HG03039 (cell line): ENCODE measurements around the gene CUL2.
A peak's percentile ranks its signal among the peaks of the same experiment; 100 is the strongest.
"Not testable (repeated sequence)": the region's sequence is repeated elsewhere in the genome, so short reads cannot be mapped to it uniquely, and the experiment has no call there.

ENCODE experiments used
- ATAC-seq: cut with Tn5 transposase; IDR thresholded peaks from one replicate; pipeline ENCODE4 v1.9.1; 2021; ENCODE audit warnings: mild to moderate bottlenecking, moderate library complexity; ENCODE audit not compliant: unreplicated experiment

CUL2 gene

DNA sequence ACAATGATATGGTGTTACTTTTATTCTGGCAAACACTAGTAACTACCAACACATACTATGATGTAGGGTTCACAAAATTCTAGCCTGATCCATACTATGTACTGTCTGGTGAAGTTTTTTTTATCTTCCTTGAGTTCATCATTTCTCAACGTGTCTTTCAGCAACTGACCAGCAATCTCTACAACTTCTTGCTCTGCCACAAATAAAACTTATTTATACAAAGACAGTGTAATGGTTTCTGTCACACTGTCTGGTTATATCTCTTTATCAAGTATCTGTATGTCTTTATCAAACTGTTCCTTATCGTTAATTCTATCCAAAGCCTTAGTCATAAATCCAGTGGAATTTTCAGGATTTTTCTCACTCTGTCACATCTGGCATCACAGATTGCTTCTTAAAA, 69.7 kb downstream of the CUL2 start:
- ATAC-seq = no peak

DNA sequence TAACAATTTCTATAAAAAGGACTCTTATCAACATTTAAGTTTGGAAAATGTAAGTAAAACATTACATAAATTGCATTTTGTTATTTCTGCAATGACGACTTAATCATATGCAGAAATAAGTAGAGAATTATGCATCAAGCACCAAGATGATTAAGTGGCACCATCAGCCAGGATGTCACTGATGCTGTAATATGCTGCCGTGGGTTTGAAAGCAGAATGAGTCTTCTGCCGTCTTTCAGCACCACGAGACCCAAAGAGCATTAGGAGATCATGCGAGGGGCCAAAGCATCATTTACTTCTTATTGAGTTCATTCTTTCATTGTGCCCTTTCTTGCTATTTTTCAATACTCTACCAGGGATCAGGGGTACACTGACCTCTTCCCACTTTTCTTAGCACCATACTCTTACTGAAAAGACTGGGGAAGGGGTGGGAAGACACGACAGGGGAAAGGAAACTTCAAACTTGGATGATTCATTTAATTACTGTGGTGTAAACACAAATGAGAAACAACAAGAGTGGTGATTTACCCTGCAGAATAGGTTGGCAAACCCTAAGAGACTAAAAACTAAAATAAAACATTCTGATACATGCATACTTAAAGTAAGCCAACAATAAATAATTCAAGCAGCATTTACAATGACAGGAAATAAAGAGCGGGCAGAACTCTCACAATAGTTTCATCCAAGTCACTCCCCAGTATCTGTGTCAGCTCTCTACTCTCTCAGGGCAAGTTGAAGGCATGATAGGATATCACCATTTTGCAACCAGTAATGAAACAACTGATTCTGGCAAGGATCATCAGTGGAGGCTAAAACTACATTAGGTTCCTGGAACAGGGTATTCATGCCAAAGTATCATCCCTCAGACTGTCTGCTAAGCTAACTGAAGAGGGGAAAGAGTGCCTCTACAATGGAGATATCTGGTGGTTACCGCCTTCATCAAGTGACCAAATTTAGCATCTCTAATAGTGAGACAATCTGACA, 70.8 kb downstream of the CUL2 start:
- no peak for ATAC-seq

DNA sequence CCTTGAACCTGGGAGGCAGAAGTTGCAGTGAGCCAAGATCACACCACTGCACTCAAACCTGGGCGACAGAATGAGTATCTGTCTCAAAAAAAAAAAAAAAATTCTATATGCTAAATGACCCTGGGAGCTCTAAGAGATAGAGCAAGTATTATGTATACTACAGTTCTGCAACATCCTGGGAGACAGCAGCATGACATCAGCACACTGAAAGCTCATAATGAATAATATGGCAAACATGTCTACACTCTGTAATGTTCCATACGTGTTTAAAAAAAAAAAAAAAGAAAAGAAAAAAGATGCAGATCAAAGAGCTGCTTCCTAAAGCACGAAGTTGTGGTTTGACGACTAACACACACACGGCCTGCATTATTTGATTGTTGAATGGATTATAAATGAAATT, 72.5 kb downstream of the CUL2 start:
- ATAC-seq = no peak

DNA sequence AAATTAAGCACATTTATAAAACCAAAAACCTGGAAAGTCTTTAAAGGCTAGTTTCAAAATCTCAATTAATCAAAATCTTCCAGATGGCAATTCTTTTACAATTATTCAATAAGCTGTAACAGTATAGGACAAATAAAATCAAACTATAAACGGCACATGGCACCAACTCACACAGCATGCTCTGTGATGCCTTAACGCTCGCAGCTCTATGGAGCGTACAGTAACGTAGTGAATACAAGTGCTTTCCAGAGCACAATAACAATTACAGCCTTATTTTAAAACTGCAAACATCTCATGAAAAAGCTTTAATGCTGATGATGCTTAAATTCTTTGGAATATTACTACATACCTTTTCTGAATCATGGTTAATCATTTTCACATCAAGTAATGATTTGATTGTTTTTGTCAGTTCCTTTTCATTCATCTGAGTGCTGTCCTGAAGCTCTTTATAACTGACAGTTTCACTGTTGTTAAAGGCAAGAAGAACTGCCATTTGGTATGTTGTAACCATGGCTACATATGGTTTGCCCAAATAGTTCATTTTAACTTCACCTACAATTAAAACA, 74.2 kb downstream of the CUL2 start:
- no peak for ATAC-seq

DNA sequence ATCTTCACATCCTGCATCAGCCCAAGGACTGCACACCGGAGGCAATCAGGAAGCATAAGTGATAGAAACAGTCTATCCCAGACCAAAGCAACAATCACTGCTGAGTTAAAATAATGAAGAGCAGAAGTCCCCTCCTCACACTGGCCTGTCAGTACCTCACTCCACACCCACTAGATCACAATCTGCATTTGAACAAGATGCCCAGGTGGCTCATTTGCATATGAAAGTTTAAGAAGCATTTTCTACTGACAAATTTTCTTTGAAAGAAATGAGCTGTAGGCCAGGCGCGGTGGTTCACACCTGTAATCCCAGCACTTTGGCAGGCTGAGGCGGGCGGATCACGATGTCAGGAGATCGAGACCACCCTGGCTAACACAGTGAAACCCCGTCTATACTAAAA, 77.4 kb downstream of the CUL2 start:
- no peak for ATAC-seq

DNA sequence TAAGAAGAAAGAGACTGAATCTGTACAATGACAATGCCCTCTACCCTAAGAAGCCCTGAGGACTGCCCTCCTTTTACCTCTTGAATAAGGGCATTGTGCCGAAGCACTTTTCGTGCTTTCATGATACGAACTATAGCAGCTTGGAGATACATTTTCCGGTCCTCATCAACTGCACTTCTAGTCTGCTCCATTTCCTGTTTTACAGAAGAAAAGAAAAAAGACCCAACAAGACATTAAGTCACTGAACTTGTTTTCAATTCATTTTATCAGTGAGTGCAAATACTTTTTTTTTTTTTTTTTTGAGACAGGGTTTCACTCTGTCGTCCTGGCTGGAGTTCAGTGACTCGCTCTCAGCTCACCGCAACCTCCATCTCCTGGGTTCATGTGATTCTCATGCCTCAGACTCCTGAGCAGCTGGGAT, 78.4 kb downstream of the CUL2 start:
- no peak for ATAC-seq

DNA sequence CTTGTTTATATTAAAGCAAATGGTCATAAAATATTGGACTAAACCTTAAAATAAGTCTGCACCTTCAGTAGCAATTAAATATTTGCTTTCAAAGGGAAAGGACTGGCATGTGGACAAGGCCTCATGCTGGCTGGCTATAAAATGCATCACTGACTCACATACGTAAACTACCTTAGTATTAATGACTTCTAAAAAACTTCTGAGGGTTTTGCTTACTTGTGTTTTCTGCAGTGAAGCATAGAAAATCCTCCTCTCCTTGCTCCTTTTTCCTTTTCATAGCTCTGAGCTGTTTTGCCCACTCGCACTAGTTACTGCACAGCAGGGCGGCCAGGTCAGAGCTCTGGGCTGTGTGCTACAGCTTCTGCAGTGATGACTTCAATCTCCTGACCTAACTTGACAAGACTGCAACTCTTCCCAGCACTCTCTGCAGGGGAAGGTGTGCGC, 82.3 kb downstream of the CUL2 start:
- no peak for ATAC-seq

DNA sequence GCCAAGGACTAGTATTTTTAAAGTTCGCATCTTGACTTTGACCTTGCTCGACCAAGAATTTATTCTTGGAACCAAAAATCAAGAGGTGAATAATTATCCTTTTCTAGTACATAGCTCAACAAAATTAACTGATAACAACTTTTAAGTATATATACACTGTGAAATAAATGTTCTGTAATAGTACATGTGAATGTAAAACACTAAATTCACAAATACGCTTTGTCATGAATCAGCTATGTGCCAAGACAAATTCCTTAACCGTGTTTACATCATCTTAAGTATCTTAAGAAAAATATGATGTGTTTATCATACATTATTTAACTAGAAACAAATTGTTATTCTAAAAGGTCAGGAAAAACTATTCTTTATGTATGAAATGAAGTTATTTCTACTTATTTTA, 83.3 kb downstream of the CUL2 start:
- no peak for ATAC-seq

DNA sequence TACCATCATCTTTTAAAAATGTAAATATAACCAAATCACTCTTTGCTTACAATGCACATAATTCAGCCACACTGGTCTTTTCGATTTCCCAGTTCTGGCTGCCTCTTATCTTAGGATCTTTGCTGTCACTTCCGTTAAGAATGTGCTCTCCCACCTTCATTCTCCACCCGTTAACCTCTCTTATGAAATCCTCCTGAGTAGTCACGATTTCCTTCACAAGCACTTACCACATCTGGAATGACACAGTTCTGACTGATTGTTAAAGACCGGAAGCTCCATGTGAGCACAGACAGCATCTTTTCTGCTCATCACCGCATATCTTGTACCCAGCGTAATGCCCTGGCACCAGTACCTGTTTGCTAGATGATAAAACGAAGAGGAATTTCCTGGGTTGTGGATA, 84.3 kb downstream of the CUL2 start:
- no peak for ATAC-seq

DNA sequence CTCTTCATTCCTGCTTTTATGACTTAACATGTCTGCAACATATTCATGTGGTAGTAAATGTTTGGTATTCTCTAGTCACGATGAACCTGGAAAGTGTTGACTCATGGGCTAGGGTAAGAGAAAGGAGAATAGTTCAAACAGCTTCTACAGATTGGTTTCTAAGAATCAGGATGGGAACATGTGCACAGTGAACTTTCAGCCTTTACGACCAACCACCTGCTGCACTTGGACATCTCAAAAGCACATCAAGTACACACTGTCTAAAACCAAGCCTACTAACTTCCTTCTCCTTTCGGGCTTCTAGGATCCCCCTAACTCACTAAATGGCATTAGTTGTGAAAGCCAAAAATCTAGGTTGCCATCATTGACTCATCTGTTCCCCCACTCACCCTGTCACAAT, 85.5 kb downstream of the CUL2 start:
- no peak for ATAC-seq

DNA sequence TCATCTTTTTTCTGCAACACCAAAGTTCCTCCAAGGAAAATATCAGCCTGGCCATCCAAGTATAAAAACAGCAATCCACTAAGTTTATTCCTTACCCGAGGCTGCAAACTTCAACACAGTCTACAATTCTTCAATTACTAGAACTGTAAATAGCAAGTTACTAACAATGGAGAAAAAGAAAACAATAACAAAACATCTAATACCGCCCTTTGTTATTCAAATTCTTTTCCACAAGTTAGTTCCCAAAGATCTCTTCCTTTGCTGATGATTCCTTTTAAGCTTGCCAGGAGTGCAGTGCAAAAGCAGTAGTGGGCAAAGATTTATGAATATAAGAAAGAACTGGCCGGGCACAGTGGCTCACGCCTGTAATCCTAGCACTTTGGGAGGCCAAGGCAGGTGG, 86.2 kb downstream of the CUL2 start:
- no peak for ATAC-seq

DNA sequence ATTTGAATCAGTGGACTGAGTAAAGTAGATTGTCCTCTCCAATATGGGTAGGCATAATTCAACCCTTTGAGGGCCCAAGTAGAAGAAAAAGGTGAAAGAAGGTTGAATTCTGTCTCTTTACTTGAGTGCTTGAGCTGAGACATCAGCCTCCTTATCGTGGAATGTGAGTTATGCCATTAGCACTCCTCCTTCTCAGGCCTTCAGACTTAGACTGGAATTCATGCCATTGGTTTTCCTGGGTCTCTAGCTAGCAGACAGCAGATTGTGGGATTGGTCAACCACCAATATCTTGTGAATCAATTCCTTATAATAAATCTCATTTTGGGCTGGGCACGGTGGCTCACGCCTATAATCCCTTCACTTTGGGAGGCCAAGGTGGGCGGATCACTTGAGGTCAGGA, 89.2 kb downstream of the CUL2 start:
- ATAC-seq = no peak

DNA sequence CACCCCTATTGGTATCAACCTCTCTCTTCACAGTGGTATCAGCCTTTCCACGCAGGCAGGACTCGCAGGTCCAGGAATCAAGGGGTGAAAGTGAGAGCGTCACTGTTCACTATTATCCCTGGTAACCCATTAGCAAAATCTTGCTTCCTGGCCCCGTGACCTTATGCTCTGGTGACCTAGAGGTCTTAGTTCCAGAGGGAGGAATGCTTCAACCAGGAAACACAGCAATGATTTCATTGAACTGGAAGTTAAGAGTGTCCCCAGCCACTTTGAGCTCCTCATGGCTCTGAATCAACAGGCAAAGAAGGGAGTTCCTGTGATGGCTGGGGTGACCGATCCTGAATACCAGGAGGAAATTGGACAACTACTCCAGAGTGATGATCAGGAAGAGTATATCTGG, 90.6 kb downstream of the CUL2 start:
- ATAC-seq = no peak

DNA sequence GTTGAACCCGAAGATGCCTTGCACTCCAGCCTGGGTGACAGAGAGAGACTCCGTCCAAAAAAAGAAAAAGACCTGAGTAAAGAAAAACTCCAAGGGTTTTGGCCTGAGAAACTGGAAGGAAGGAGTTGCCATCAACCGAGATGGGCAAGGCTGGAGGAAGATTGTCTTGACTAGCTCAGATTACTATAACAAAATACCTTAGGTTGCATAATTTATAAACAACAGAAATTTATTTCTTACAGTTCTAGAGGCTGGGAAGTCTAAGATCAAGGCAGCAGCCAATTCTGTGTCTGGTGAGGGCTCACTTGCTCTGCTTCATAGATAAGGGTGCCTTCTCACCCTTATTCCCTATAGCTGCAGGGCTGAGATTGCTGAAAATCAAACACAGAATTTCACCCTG, 91.2 kb downstream of the CUL2 start:
- no peak for ATAC-seq

DNA sequence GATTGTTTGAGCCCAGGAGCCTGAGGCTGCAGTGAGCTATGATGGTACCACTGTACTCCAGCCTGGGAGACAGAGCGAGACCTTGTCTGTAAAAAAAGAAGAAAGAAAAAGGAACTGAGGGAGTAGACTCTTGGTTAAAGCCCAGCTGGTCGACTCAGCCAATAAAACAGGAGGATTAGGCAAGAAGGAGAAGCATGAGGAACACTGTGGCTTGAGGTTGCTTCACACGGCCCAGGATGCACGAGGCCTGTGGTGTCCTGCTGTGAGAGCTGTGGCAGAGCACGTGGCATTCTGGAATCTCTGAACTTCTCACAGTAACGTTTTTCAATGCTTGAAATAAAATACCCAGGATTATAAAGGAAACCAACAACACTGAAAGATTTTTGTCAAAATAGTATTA, 93.3 kb downstream of the CUL2 start:
- no peak for ATAC-seq

DNA sequence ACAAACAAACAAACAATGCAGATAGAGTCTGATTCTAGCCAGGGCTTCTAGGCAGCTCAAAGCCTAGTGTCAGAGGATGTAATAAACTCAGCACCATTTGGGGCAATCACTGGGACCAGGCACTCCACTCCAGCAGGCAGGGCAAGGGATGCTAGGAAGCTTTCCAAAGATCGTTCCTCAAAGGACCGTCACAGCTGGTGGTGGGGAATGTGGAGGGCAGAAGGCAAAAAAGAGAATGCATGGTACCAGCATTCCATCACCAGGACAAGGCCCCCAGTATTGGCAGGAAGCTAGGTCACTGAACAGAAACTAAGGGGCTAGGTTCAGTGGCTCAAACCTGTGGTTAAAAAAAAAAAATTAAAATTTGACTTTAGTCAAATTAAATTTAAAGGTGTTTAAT, 94.2 kb downstream of the CUL2 start:
- ATAC-seq = no peak

DNA sequence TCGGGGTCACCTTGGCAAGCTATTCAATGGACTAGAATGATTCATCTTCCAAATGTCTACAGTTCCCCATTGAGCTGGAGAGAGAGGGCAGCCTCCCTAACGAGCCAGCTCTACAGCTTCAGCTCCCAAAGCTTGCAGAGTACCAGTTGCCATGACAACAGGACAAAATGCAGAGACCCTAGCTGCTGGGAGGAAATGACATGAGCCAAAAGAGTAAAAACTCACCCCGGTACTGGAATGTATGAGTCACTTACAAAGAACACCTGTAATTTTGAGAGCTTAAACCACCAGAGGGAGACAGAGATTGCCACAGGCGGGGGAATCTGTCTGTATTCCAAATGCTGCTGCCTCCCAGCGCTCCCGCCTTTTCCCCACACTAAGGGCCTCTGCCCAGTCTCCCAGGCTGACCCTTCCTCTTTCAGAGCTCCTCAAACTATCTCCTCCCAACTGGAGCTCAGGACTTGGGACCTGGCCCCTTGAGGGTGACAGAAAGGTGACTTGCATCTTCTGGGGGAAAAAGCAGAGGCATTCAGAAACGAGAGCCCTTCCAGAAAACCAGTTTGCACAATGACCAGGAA, 95.5 kb downstream of the CUL2 start:
- peak; percentile 84 for ATAC-seq

DNA sequence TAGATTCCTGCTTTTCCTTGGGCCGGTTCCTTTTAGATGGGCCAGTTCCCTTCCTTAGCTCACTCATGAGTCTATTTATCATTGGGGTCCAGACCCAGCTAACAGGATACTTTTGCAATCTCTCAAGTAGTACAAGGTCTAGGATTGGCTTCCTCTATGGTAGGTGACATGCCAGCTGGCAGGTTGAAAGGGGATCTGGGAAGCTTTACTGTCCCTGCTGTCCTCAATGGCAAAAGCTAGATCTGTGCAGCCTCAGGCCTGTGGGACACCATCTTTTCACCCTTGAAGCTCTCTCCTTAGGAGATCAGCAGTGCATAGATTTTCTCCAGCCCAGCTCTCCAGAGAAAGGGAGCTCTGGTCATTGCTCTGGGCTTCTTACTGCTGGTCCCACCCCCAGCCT, 96.4 kb downstream of the CUL2 start:
- no peak for ATAC-seq

DNA sequence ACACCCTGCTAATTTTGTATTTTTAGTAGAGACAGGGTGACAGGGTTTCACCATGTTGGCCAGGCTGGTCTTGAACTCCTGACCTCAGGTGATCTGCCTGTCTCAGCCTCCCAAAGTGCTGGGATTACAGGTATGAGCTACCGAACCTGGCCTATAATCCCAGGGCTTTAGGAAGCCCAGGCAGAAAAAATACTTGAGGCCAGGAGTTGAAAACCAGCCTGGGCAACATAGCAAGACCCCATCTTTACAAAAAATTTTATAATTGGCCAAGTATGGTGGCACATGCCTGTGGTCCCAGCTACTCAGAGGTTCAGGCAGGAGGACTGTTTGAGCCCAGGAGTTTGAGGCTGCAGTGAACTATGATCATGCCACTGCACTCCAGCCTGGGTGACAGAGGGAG, 99.0 kb downstream of the CUL2 start:
- not testable (repeated sequence) for ATAC-seq

DNA sequence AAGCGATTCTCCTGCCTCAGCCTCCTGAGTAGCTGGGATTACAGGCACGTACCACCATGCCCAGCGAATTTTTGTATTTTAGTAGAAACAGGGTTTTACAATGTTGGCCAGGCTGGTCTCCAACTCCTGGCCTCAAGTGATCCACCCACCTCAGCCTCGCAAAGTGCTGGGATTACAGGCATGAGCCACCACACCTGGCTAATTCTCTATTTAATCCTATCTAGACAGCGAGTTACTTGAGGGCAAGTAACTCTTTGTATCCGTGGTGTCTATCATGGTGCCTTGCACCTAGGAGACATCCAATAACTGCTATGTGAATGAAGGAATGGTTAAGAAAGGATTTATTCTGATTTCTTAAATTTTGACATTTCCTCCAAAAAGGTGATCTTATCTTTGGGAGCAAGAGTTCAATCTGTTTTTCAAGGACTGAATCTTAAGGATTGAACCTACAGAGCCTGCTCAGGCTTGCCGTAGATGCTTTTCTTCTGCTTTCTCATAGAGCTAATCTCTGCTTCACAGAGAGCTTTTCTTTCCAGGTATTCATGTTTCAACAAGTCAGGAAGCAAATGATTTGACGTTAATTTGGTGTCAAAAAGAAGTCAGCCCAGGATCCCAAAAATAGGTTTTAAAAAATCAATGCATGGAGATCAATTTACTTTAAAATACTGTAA, 101.6 kb downstream of the CUL2 start:
- ATAC-seq = no peak

DNA sequence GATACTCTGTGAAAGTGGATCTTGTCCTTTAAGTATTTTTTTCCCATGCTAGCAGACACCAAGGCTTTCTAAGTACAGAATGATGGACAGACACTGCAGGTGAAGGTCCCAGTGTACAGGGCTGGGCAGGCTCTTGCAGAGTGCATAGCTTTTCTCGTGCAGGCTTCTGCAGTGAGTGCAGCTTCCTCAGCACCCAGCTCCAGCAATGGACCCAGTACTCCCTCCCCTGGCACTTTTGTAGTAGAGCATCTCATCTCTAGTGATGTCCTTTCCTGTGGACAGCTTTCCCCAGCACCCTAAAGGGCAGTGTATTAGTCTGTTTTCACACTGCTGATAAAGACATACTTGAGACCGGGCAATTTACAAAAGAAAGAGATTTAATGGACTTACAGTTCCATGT, 104.3 kb downstream of the CUL2 start:
- ATAC-seq = no peak

DNA sequence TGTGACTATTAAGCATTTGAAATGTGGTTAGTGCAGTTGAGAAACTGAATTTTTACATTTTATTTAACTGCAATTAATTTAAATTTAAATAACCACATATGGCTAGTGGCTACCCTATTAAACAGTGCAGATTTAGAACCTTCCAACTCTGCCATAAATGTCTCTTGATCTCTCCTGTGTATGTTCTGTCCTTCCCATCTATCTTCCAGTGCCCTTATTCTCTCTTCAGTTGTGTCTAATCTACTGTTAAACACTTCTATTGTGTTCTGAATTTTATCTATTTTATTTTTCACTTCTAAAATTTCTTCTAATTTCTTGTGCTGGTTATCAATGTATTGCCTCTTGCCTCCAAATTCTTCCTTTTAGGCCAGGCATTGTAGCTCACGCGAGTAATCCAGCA, 105.0 kb downstream of the CUL2 start:
- no peak for ATAC-seq
